ENCODE data around the gene TBC1D25.

Gene TBC1D25

DNA sequence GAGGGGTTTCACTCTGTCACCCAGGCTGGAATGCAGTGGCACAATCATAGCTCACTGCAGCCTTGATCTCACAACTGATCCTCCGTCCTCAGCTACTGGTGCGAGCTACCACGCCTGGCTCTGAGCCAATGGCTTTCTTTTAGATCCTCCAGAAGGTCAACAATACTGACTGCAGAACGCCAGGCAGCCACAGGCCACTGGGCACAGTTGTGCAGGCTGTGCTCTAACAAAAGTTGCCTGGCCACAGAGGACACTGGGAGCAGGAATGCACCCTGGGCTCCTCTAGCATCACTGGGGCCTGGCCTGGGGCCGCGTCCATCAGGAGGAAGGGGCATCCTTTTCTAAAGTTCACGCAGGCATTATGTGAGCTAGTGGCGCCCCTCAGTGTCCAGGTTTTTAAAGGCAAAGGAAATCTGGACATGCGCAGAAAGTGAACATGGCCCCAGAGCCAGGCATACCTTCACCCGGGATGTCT, 45.6 kb upstream of the TBC1D25 start:
- H3K36me3 ChIP-seq, result no peaks in the 10 kb centered on the region
- TF ChIP-seq, protein P1, sequence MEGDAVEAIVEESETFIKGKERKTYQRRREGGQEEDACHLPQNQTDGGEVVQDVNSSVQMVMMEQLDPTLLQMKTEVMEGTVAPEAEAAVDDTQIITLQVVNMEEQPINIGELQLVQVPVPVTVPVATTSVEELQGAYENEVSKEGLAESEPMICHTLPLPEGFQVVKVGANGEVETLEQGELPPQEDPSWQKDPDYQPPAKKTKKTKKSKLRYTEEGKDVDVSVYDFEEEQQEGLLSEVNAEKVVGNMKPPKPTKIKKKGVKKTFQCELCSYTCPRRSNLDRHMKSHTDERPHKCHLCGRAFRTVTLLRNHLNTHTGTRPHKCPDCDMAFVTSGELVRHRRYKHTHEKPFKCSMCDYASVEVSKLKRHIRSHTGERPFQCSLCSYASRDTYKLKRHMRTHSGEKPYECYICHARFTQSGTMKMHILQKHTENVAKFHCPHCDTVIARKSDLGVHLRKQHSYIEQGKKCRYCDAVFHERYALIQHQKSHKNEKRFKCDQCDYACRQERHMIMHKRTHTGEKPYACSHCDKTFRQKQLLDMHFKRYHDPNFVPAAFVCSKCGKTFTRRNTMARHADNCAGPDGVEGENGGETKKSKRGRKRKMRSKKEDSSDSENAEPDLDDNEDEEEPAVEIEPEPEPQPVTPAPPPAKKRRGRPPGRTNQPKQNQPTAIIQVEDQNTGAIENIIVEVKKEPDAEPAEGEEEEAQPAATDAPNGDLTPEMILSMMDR (IDR thresholded peaks at IDR 0.05; ENCODE audit: low read depth, low read length), result peak; percentile 68
- no peaks in the 10 kb centered on the region for H3K9me3 ChIP-seq (ENCODE audit: severe bottlenecking)
- peak; percentile 74 for DNase-seq
- H3K27me3 ChIP-seq (ENCODE audit: insufficient read depth, low read depth, severe bottlenecking), result peaks cover 4% of the 10 kb centered on the region
- no peak overlapping the region for H3K4me3 ChIP-seq (ENCODE audit: low read depth, low read length)
- no peak overlapping the region for H3K27ac ChIP-seq

DNA sequence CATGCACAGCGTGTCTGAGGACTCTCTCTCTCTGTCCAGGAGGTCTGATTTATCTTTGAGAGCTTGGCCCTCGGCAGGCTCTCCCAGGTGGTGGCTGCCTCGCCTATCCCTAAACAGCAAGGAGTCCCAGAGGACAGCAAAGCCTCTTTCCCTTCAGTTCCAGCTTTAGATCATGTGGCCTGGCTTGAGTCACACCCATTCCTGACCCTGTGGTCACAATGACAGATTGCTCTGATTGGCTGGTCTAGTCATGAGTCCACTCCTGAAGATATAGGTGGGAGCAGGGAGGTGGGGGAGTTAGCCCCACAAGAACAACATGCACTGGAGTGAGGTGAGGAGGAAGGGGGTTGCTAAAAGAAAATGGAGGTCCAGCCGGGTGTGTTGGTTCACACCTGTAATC, 42.9 kb upstream of the TBC1D25 start:
- Histone ChIP-seq H3K27ac (no peak overlapping the region), H3K27me3 (ENCODE audit: insufficient read depth, low read depth, severe bottlenecking) (peaks cover 8% of the 10 kb centered on the region), H3K4me3 (ENCODE audit: low read depth, low read length) (no peak overlapping the region), H3K9me3 (ENCODE audit: severe bottlenecking) (no peaks in the 10 kb centered on the region), H3K36me3 (no peaks in the 10 kb centered on the region)
- no peak for DNase-seq
- TF ChIP-seq, protein P1 (IDR thresholded peaks at IDR 0.05; ENCODE audit: low read depth, low read length), result no peak

DNA sequence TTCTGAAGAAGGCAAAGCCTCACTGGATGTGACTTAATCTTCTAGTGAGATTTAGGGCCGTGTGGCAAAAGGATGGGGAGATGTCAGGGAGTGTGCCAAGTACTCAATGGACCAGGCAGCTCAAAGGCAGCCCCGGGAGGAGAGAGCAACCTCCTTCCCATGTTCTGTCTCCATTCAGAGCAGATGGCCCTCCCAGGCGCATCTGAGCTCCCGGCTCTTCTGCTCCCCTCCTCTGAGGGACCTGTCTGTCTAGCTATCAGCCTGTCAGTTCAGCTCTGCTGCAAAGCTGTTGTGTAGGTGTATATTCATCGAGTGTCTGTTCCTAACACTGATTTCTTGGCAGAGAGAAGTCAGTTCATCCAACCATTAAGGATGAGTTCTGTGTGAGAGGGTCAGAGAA, 41.6 kb upstream of the TBC1D25 start:
- no peaks in the 10 kb centered on the region for H3K9me3 ChIP-seq (ENCODE audit: severe bottlenecking)
- no peak for DNase-seq
- H3K4me3 ChIP-seq (ENCODE audit: low read depth, low read length), result no peak overlapping the region
- TF ChIP-seq, protein P1 (IDR thresholded peaks at IDR 0.05; ENCODE audit: low read depth, low read length), result no peak
- no peak overlapping the region for H3K27ac ChIP-seq
- peaks cover 8% of the 10 kb centered on the region for H3K27me3 ChIP-seq (ENCODE audit: insufficient read depth, low read depth, severe bottlenecking)
- H3K36me3 ChIP-seq, result no peaks in the 10 kb centered on the region

DNA sequence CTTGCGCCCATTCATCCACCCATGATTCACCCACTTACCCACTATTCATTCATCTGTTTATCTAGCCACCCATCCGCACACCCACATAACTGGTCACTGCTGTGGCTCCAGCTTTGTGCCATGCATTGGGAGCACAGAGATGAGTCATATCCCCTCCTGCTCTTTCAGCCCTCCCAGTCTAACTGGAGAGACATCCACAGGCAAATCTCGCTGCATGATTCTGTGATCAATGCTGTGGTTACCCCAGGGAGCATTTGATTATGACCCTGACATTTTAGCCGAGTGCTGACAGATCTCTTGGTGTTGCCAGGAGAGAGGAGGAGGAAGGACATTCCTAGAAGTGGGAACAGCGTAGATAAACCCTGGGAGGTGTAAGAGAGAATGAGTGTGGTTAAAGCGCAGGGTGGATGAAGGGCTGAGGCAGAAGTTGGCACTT, 41.1 kb upstream of the TBC1D25 start:
- H3K9me3 ChIP-seq (ENCODE audit: severe bottlenecking), result no peaks in the 10 kb centered on the region
- H3K27me3 ChIP-seq (ENCODE audit: insufficient read depth, low read depth, severe bottlenecking), result peaks cover 8% of the 10 kb centered on the region
- no peak for DNase-seq
- H3K27ac ChIP-seq, result no peak overlapping the region
- no peak overlapping the region for H3K4me3 ChIP-seq (ENCODE audit: low read depth, low read length)
- TF ChIP-seq, protein P1 (IDR thresholded peaks at IDR 0.05; ENCODE audit: low read depth, low read length), result no peak
- H3K36me3 ChIP-seq, result no peaks in the 10 kb centered on the region

DNA sequence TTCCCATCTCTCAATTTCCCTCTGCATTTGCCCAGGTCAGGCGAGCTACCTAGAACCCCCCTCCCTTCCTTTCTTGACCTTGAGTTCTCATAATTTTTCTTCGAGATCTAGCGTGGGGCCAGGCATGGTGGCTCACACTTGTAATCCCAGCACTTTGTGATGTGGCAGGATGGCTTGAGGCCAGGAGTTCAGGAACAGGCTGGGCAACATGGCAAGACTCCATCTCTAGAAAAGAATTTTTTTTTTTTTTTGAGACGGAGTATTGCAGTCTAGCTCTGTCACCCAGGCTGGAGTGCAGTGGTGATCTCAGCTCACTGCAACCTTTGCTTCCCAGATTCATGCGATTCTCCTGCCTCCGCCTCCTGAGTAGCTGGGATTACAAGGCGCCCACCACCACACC, 35.3 kb upstream of the TBC1D25 start:
- Histone ChIP-seq H3K4me3 (ENCODE audit: low read depth, low read length) (no peak overlapping the region), H3K36me3 (no peaks in the 10 kb centered on the region), H3K27me3 (ENCODE audit: insufficient read depth, low read depth, severe bottlenecking) (peaks cover 1% of the 10 kb centered on the region), H3K27ac (no peak overlapping the region), H3K9me3 (ENCODE audit: severe bottlenecking) (no peaks in the 10 kb centered on the region)
- no peak for DNase-seq
- TF ChIP-seq, protein P1 (IDR thresholded peaks at IDR 0.05; ENCODE audit: low read depth, low read length), result no peak

DNA sequence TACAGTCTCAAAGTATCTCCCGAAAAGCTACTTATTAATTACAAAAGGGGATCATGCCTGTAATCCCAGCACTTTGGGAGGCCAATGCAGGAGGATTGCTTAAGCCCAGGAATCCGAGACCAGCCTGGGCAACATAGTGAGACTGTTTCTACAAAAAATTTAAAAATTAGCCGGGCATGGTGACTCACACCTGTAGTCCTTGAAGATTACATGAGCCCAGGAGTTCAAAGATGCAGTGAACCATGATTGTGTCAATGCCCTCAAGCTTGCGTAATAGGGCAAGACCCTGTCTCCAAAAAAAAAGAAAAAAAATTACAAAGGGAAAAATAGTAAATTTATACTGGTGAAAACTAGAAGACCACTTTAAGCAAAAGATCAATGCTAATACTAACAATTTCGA, 34.0 kb upstream of the TBC1D25 start:
- Histone ChIP-seq H3K36me3 (no peaks in the 10 kb centered on the region), H3K4me3 (ENCODE audit: low read depth, low read length) (no peak overlapping the region), H3K27ac (no peak overlapping the region), H3K27me3 (ENCODE audit: insufficient read depth, low read depth, severe bottlenecking) (peaks cover 6% of the 10 kb centered on the region), H3K9me3 (ENCODE audit: severe bottlenecking) (no peaks in the 10 kb centered on the region)
- TF ChIP-seq, protein P1 (IDR thresholded peaks at IDR 0.05; ENCODE audit: low read depth, low read length), result no peak
- no peak for DNase-seq
